Activated naive CD8-positive, alpha-beta T cell (primary cell): ENCODE results near the gene FADS3.

Source experiments
- H3K27ac Mint-ChIP-seq: one replicate; pipeline ENCODE4 v1.8.0; 2021; ENCODE audit warnings: mixed read lengths
- H3K27me3 Mint-ChIP-seq: one replicate; pipeline ENCODE4 v1.8.0; 2021; ENCODE audit warnings: mixed read lengths
- H3K36me3 Mint-ChIP-seq: one replicate; pipeline ENCODE4 v1.8.0; 2021; ENCODE audit warnings: mixed read lengths
- H3K4me1 Mint-ChIP-seq: one replicate; pipeline ENCODE4 v1.8.0; 2021; ENCODE audit warnings: low read depth, mixed read lengths
- H3K4me3 Mint-ChIP-seq: one replicate; pipeline ENCODE4 v1.8.0; 2021; ENCODE audit warnings: mild to moderate bottlenecking, mixed read lengths
- H3K9me3 Mint-ChIP-seq: one replicate; pipeline ENCODE4 v1.8.0; 2021; ENCODE audit warnings: low read depth, mixed read lengths

Gene FADS3

DNA sequence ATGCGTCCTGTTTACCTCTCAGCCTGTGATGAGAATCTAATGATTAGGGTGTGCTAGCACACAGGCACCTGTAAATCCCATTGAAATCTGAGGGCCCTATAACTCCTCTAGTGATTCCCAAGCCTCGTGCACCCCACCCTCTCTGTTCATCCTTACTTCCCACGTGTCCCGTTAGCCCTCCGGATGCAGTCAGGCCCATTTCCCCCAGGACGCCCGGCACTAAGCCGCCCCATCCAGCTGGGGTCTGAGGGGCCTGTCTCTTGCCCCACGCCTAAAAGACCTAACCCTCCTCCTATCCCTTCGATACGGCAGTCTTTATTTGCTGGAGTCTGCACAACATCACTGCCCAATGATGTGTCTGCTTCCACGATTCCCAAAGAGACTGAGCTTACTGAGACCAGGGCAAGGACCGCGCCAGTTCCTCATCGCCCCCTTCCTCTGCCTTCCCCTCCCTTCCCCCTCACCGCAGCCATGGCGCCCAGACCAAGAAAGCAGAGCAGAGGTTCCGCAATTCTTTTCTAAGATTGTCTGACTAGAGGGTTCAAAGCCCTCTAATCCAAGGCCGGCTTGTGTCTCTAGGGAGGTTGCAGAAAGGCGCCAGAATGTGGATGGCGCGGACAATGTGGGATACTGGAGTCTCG, 64.3 kb downstream of the FADS3 start:
- Mint-ChIP-seq H3K4me3 (peak overlapping the region; percentile 76), H3K9me3 (no peaks in the 10 kb centered on the region), H3K36me3 (no peaks in the 10 kb centered on the region), H3K27ac (peak overlapping the region; percentile 16), H3K27me3 (peaks cover 19% of the 10 kb centered on the region), H3K4me1 (peaks cover 13% of the 10 kb centered on the region)
